ENCODE data around the gene TRMT13.
"Not testable (repeated sequence)": the region's sequence is repeated elsewhere in the genome, so short reads cannot be mapped to it uniquely, and the experiment has no call there.

The TRMT13 gene

DNA sequence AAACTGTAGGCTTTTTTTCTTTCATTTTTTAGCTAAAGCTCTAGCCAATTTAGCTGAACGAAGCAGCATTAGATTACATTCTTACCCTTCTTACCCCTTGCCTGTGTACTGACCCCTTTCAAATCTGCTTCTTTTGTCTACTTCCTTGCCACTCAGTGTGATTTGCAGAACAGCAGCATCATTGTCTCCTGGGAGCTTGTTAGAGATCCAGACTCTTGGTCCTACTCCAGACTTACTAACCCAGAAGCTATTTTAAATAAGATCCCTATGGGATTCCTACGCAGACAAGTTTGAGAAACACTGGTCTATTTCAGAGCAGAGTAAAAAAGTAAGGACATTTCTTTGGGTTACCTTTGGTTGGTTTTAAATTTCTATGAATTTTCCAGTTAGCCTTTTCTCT is 31.3 kb downstream of the TRMT13 start:
- Histone ChIP-seq H3K9me3 (ENCODE audit: control insufficient read depth, low read depth, low read length) (no peaks in the 10 kb centered on the region), H3K9ac (ENCODE audit: low read length) (no peak overlapping the region), H3K4me1 (ENCODE audit: control insufficient read depth, low read depth, low read length) (no peaks in the 10 kb centered on the region), H3K36me3 (ENCODE audit: control insufficient read depth, low read depth, low read length) (no peaks in the 10 kb centered on the region), H3K4me3 (ENCODE audit: low read length) (no peak overlapping the region), H3K27me3 (ENCODE audit: control insufficient read depth, insufficient read depth, low read length) (no peaks in the 10 kb centered on the region), H3K27ac (ENCODE audit: low read length) (no peak overlapping the region)

DNA sequence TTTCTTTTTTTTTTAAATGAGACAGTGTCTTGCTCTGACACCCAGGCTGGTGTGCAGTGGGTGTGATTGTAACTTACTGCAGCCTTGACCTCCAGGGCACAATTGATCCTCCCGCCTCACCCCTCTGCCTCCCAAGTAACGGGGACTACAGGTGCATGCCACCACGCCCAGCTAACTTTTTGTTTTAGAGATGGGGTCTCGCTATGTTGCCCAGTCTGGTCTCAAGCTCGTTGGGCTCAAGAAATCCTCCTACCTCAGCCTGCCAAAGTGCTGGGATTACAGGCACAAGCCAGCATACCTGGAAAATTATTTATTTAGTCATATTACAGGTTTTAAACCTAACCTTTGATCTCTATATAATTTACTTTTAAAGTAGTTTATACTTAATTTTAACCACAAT is 31.7 kb downstream of the TRMT13 start:
- Histone ChIP-seq H3K27me3 (ENCODE audit: control insufficient read depth, insufficient read depth, low read length) (no peaks in the 10 kb centered on the region), H3K27ac (ENCODE audit: low read length) (no peak overlapping the region), H3K4me1 (ENCODE audit: control insufficient read depth, low read depth, low read length) (no peaks in the 10 kb centered on the region), H3K4me3 (ENCODE audit: low read length) (no peak overlapping the region), H3K9ac (ENCODE audit: low read length) (no peak overlapping the region), H3K36me3 (ENCODE audit: control insufficient read depth, low read depth, low read length) (no peaks in the 10 kb centered on the region), H3K9me3 (ENCODE audit: control insufficient read depth, low read depth, low read length) (no peaks in the 10 kb centered on the region)

DNA sequence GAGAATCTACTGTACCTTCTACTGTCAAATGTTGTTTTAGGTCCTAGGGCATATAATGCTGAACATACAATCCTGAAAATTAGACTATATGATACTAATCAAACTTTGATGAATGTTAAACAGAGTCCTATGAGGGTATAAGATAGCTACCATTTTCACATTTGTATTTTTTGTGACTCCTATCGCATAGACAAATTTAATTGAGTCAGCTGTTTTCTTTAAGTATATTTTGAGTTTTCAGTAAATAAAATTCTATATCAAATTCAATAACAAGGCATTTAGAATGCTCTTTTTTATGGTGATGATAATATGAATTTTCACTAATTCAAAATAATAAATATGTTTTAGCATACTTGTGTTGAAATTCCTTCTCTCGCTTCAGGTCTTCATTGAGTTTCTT is 35.1 kb downstream of the TRMT13 start:
- Histone ChIP-seq H3K9ac (ENCODE audit: low read length) (no peak overlapping the region), H3K27ac (ENCODE audit: low read length) (no peak overlapping the region), H3K4me3 (ENCODE audit: low read length) (no peak overlapping the region)

DNA sequence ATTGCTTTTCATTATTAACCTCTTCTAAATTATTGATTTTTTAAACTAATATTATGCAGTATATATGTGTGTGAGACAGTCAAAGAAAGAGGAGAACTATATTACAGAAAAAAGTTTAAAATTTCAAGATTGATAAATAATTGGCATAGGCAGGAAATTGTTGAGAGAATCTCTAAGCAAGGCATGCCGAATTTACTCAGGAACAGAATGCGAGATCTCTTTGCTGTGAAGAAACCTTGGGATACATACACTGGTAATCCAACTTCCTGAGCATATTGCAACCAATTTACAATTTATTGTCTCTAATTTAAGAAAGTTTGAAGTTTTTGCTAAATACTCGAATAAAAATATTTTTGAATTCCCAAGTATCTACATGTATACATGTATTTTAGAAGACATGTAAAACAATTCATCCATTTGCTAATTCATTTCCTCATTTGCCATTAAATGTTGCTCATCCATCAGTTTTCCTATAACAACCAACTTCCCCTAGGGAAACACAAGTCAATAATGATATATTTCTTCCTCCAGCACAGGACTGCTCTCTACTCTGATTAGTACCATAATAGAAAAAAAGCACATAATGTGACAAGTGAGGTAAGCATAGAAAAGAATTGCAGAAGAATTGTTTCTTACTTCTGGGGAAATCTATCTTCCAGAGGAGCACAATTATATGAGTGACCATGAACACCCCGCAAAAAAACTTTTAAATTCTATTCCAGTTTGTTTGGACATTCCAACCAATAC is 44.5 kb downstream of the TRMT13 start:
- Histone ChIP-seq H3K27ac (ENCODE audit: low read length) (no peak overlapping the region), H3K27me3 (ENCODE audit: control insufficient read depth, insufficient read depth, low read length) (no peaks in the 10 kb centered on the region), H3K36me3 (ENCODE audit: control insufficient read depth, low read depth, low read length) (no peaks in the 10 kb centered on the region), H3K9me3 (ENCODE audit: control insufficient read depth, low read depth, low read length) (no peaks in the 10 kb centered on the region), H3K4me3 (ENCODE audit: low read length) (no peak overlapping the region), H3K9ac (ENCODE audit: low read length) (no peak overlapping the region), H3K4me1 (ENCODE audit: control insufficient read depth, low read depth, low read length) (no peaks in the 10 kb centered on the region)

More for the DNA sequence above, 35.1 kb downstream of the TRMT13 start:
- Histone ChIP-seq H3K36me3 (ENCODE audit: control insufficient read depth, low read depth, low read length) (no peaks in the 10 kb centered on the region), H3K4me1 (ENCODE audit: control insufficient read depth, low read depth, low read length) (no peaks in the 10 kb centered on the region), H3K27me3 (ENCODE audit: control insufficient read depth, insufficient read depth, low read length) (no peaks in the 10 kb centered on the region), H3K9me3 (ENCODE audit: control insufficient read depth, low read depth, low read length) (no peaks in the 10 kb centered on the region)

DNA sequence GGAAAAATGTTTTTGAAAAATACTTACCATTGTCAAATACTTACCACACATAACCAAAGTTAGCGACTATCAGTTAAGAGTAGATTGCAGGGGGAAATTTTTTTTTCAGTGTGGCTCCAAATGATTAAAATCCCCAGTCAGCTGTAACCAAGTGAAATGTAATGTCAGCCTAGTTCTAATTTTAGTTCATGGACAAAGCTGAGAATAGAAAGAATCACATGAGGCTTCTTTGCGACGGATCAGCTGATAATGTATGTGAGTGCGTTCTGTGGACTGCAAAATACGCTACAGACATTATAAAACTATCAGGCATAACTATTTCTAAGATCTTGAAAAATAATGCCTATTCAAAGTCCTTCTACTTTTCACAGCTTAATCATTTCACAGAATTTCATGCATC is 45.1 kb downstream of the TRMT13 start, which contains the start of gene LRRC39:
Gene LRRC39, minus strand, starts transcription at position 166 of the 400 bp plus-strand sequence. CDS start 9,740 bp downstream, outside the sequence.
- Histone ChIP-seq H3K27me3 (ENCODE audit: control insufficient read depth, insufficient read depth, low read length) (no peaks in the 10 kb centered on the region), H3K4me1 (ENCODE audit: control insufficient read depth, low read depth, low read length) (no peaks in the 10 kb centered on the region), H3K4me3 (ENCODE audit: low read length) (no peak within 1 kb of the TSS), H3K27ac (ENCODE audit: low read length) (no peak within 1 kb of the TSS), H3K9me3 (ENCODE audit: control insufficient read depth, low read depth, low read length) (no peaks in the 10 kb centered on the region), H3K9ac (ENCODE audit: low read length) (no peak within 1 kb of the TSS), H3K36me3 (ENCODE audit: control insufficient read depth, low read depth, low read length) (no peaks in the 10 kb centered on the region)

DNA sequence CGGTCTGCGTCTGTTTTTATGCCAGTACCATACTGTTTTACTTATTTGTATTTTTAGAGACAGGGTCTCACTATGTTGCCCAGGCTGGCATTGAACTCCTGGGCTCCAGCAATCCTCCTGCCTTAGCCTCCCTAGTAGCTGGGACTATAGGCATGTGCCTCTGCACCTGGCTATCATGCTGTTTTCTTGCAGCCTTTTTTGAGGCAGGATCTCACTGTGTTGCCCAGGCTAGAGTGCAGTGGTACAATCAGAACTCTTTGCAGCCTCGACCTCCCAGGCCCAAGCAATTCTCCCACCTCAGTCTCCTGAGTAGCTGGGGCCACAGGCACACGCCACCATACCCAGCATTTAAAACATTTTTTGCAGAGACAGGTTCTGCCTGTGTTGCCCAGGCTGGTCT is 50.4 kb downstream of the TRMT13 start:
- Histone ChIP-seq H3K27ac (ENCODE audit: low read length) (no peak overlapping the region), H3K27me3 (ENCODE audit: control insufficient read depth, insufficient read depth, low read length) (no peaks in the 10 kb centered on the region), H3K9me3 (ENCODE audit: control insufficient read depth, low read depth, low read length) (no peaks in the 10 kb centered on the region), H3K4me1 (ENCODE audit: control insufficient read depth, low read depth, low read length) (no peaks in the 10 kb centered on the region), H3K36me3 (ENCODE audit: control insufficient read depth, low read depth, low read length) (no peaks in the 10 kb centered on the region), H3K4me3 (ENCODE audit: low read length) (no peak overlapping the region), H3K9ac (ENCODE audit: low read length) (no peak overlapping the region)

DNA sequence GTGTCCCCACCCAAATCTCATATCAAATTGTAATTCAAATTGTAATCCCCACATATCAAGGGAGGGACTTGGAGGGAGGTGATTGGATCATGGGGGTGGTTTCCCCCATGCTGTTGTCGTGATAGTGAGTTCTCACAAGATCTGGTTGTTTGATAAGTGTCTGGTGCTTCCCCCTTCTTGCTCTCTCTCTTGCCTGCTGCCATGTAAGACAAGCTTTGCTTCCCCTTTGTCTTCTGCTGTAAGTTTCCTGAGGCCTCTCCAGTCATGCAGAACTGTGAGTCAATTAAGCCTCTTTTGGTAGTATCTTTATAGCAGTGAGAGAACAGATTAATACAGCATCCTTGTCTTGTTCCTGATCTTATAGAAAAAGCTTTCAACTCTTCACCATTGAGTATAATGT is 51.6 kb downstream of the TRMT13 start:
- H3K9me3 ChIP-seq (ENCODE audit: control insufficient read depth, low read depth, low read length), result no peaks in the 10 kb centered on the region
- no peaks in the 10 kb centered on the region for H3K4me1 ChIP-seq (ENCODE audit: control insufficient read depth, low read depth, low read length)
- no peak overlapping the region for H3K9ac ChIP-seq (ENCODE audit: low read length)
- H3K36me3 ChIP-seq (ENCODE audit: control insufficient read depth, low read depth, low read length), result no peaks in the 10 kb centered on the region
- no peak overlapping the region for H3K4me3 ChIP-seq (ENCODE audit: low read length)
- no peak overlapping the region for H3K27ac ChIP-seq (ENCODE audit: low read length)
- no peaks in the 10 kb centered on the region for H3K27me3 ChIP-seq (ENCODE audit: control insufficient read depth, insufficient read depth, low read length)

DNA sequence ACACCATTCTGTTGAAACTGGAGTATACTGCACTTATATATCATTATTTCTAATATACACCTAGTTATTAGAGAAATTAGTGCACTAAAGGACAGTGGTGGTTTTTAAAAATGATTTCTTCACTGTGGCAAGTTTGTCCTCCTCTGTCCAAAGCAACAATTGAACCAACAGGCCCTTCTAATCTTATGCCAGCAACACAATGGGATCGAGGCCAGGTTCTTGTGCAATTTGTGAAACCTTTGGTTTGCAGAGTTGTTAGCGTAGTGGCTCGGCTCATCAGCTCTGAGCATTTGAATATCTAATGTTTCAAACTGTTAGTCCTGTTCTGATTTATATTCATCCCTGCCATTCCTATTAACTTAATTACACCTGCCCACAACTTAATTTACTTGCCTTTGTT is 54.9 kb downstream of the TRMT13 start:
- Histone ChIP-seq H3K4me1 (ENCODE audit: control insufficient read depth, low read depth, low read length) (no peaks in the 10 kb centered on the region), H3K4me3 (ENCODE audit: low read length) (no peak overlapping the region)

DNA sequence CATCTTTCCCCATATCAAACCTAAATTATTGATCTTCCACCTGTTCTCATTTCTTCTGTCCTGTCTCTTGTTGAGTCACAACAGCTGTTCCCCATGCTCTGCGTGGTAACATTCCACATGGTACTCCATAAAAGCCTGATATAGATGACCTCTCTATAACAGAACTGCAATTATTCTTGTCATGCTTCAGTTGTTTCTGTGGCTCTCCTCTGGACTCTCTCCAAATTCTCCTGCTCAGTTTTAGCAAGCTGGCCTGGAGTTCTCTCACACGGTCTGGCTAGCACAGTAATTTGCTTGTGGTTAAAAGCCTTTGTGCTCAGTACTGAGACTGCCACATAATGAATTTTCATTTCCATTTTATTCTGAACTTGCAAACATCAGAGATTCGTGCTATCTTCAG is 55.7 kb downstream of the TRMT13 start:
- Histone ChIP-seq H3K9ac (ENCODE audit: low read length) (no peak overlapping the region), H3K27ac (ENCODE audit: low read length) (no peak overlapping the region), H3K27me3 (ENCODE audit: control insufficient read depth, insufficient read depth, low read length) (no peaks in the 10 kb centered on the region), H3K36me3 (ENCODE audit: control insufficient read depth, low read depth, low read length) (no peaks in the 10 kb centered on the region), H3K9me3 (ENCODE audit: control insufficient read depth, low read depth, low read length) (no peaks in the 10 kb centered on the region), H3K4me3 (ENCODE audit: low read length) (no peak overlapping the region), H3K4me1 (ENCODE audit: control insufficient read depth, low read depth, low read length) (no peaks in the 10 kb centered on the region)

More for the DNA sequence above, 54.9 kb downstream of the TRMT13 start:
- no peak overlapping the region for H3K27ac ChIP-seq (ENCODE audit: low read length)
- no peaks in the 10 kb centered on the region for H3K27me3 ChIP-seq (ENCODE audit: control insufficient read depth, insufficient read depth, low read length)
- no peaks in the 10 kb centered on the region for H3K36me3 ChIP-seq (ENCODE audit: control insufficient read depth, low read depth, low read length)
- H3K9ac ChIP-seq (ENCODE audit: low read length), result no peak overlapping the region
- H3K9me3 ChIP-seq (ENCODE audit: control insufficient read depth, low read depth, low read length), result no peaks in the 10 kb centered on the region

DNA sequence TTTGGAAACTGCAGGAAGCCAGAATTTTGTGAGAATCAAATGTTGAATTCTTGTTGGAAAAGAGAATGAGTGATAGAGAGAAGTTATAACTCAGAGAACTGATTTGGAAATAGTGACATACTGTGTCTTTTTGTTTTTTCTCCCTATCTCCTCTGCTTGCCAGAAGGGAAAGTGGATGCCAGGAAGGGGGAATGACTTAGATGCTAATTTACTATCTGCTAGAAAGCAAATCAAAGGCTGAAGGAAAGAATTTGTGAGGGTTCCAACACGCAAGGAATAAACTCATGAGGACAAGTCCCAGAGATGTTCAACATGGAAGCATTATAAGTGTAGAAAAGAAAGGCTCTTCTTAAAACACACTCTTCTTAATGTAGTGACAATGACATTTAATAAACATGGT is 65.6 kb downstream of the TRMT13 start:
- H3K9ac ChIP-seq (ENCODE audit: low read length), result no peak overlapping the region
- H3K36me3 ChIP-seq (ENCODE audit: control insufficient read depth, low read depth, low read length), result peaks cover 12% of the 10 kb centered on the region

DNA sequence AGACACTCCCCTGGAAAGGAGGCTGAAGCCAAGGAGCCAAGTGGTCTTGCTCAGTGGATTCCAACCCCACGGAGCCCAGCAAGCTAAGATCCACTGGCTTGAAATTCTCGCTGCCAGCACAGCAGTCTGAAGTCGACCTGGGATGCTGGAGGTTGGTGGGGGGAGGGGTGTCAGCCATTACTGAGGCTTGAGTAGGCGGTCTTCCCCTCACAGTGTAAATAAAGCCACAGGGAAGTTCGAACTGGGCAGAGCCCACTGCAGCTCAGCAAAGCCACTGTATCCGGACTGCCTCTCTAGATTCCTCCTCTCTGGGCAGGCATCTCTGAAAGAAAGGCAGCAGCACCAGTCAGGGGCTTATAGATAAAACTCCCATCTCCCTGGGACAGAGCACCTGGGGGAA is 67.1 kb downstream of the TRMT13 start:
- not testable (repeated sequence) for H3K4me3 ChIP-seq (ENCODE audit: low read length); H3K9ac ChIP-seq (ENCODE audit: low read length); H3K4me1 ChIP-seq (ENCODE audit: control insufficient read depth, low read depth, low read length); H3K9me3 ChIP-seq (ENCODE audit: control insufficient read depth, low read depth, low read length); H3K27me3 ChIP-seq (ENCODE audit: control insufficient read depth, insufficient read depth, low read length); H3K27ac ChIP-seq (ENCODE audit: low read length)
- H3K36me3 ChIP-seq (ENCODE audit: control insufficient read depth, low read depth, low read length), result peaks cover 12% of the 10 kb centered on the region

More for the DNA sequence above, 65.6 kb downstream of the TRMT13 start:
- no peaks in the 10 kb centered on the region for H3K27me3 ChIP-seq (ENCODE audit: control insufficient read depth, insufficient read depth, low read length)
- H3K27ac ChIP-seq (ENCODE audit: low read length), result no peak overlapping the region
- H3K4me1 ChIP-seq (ENCODE audit: control insufficient read depth, low read depth, low read length), result peaks cover 5% of the 10 kb centered on the region
- H3K9me3 ChIP-seq (ENCODE audit: control insufficient read depth, low read depth, low read length), result no peaks in the 10 kb centered on the region
- no peak overlapping the region for H3K4me3 ChIP-seq (ENCODE audit: low read length)
